Kidney (tissue), 14 donors: ENCODE measurements around the gene PPOX. TPM values are rescaled to one million over a fixed set of nuclear protein-coding genes. Genes with fewer than 3 reads are reported as not detected.

ENCODE experiments used
- DNase-seq, 5 donors: peaks; one replicate each; pipeline ENCODE4 v3.0.0-alpha.2; 2013 to 2020
- FAIRE-seq: peaks from 2 replicates; lab custom pipeline; 2012; peaks lifted over from hg19 to GRCh38; lab: Jason Lieb, UNC
- H3K27ac ChIP-seq, 2 donors: one replicate each; pipeline ENCODE4 v1.7.0; 2013; ENCODE audit warnings: low read depth in 2 of 2, low read length in 2 of 2, inconsistent platforms in 1 of 2
- H3K27me3 ChIP-seq: one replicate; pipeline ENCODE4 v1.7.1; 2013; ENCODE audit warnings: low read length, inconsistent platforms; ENCODE audit not compliant: control insufficient read depth, insufficient read depth
- H3K36me3 ChIP-seq, 3 donors: one replicate each; pipeline versions ENCODE4 v1.7.0 to v1.7.1; 2013; ENCODE audit warnings: low read length in 3 of 3, control low read depth in 1 of 3, inconsistent platforms in 1 of 3; ENCODE audit not compliant: insufficient read depth in 3 of 3, control insufficient read depth in 2 of 3
- H3K4me1 ChIP-seq, 3 donors: one replicate each; pipeline versions ENCODE4 v1.7.0 to v1.7.1; 2013; ENCODE audit warnings: low read length in 3 of 3, inconsistent platforms in 1 of 3, low read depth in 1 of 3; ENCODE audit not compliant: control insufficient read depth in 2 of 3, insufficient read depth in 2 of 3
- H3K4me3 ChIP-seq, 3 donors: one replicate each; pipeline versions ENCODE4 v1.7.0 to v1.8.1; 2013; ENCODE audit warnings: low read length in 3 of 3, control low read depth in 1 of 3, inconsistent platforms in 1 of 3
- H3K9ac ChIP-seq, 3 donors: one replicate each; pipeline versions ENCODE4 v1.7.0 to v1.7.1; 2013; ENCODE audit warnings: low read length in 3 of 3, control low read depth in 1 of 3, inconsistent platforms in 1 of 3
- H3K9me3 ChIP-seq, 3 donors: one replicate each; pipeline versions ENCODE4 v1.7.0 to v1.7.1; 2013; ENCODE audit warnings: low read length in 3 of 3, control low read depth in 1 of 3, inconsistent platforms in 1 of 3; ENCODE audit not compliant: control insufficient read depth in 2 of 3, insufficient read depth in 1 of 3
- CTCF ChIP-seq: IDR thresholded peaks from 3 replicates; pipeline ENCODE4 v1.5.1; 2012; ENCODE audit warnings: mild to moderate bottlenecking, moderate library complexity, borderline replicate concordance; ENCODE audit not compliant: insufficient read depth; ENCODE audit errors: extremely low read depth
- intact Hi-C: fragments of 100-400 bp; cut with DNase I; formaldehyde crosslinking; loops from one replicate; pipeline ENCODE4 v1.11.1; 2022
- polyA plus RNA-seq: library from polyadenylated mRNA; stranded (reverse); fragments of 350-450 nt; fragmentation: Illumina TruSeq; extraction: RNeasy Lipid Tissue Mini Kit (QIAGEN cat#74804); gene quantifications from one replicate; pipeline ENCODE4 v1.2.3, GENCODE V29; 2014; ENCODE audit warnings: low read depth, low replicate concordance; ENCODE audit not compliant: insufficient read depth
- total RNA-seq: library from RNA; stranded (reverse); fragmentation: NEBNext Ultra II Directional; extraction: Animal tissue kit (Norgen Biotek cat#: 25700); gene quantifications from one replicate; pipeline ENCODE4 v1.2.1, GENCODE V29; 2021
- donor health status: control.
- donor health status: control.
- donor health status: control.
- donor health status: control.
- donor health status: control.
- donor health status: DM: yes; HTN: yes; CAD: no.
- donor health status: Normal renal cell carcinoma (clear cell type).

The PPOX gene
- total and polyA plus RNA-seq, 2 donors from 2014 or later, result 23.6 to 29.4 TPM

- H3K4me3 ChIP-seq, result no peak overlapping the region
- H3K9ac ChIP-seq, result peak overlapping the region in 1 of 3 donors; percentile 16
- FAIRE-seq (no peak), DNase-seq (peak in 1 of 5 donors; percentile 22)
- intact Hi-C loops, result no loop called here
- H3K27ac ChIP-seq, result no peak overlapping the region
- H3K27me3 ChIP-seq, result no peaks in the 10 kb centered on the region
- no peak for TF ChIP-seq CTCF
- H3K36me3 ChIP-seq, result peaks cover 0 to 4% (median 0%) of the 10 kb centered on the region in 3 donors
- H3K4me1 ChIP-seq, result peaks cover 0 to 14% (median 14%) of the 10 kb centered on the region in 3 donors
- no peaks in the 10 kb centered on the region for H3K9me3 ChIP-seq
Measured at GRCh38 chr1:161195171-161195570, 28.9 kb downstream of the PPOX start.

GRCh38 chr1:161196111-161196510 is 29.9 kb downstream of the PPOX start:
- H3K9ac ChIP-seq, result peak overlapping the region in 1 of 3 donors; percentile 21
- H3K27ac ChIP-seq, result no peak overlapping the region
- DNase-seq, result no peak
- no peaks in the 10 kb centered on the region for H3K9me3 ChIP-seq
- H3K4me1 ChIP-seq, result peaks cover 0 to 23% (median 19%) of the 10 kb centered on the region in 3 donors
- no peak for TF ChIP-seq CTCF
- no peaks in the 10 kb centered on the region for H3K27me3 ChIP-seq
- FAIRE-seq, result no peak
- peaks cover 0 to 4% (median 0%) of the 10 kb centered on the region in 3 donors for H3K36me3 ChIP-seq
- peak overlapping the region in 1 of 3 donors; percentile 54 for H3K4me3 ChIP-seq
- intact Hi-C loops, result no loop called here

DNA sequence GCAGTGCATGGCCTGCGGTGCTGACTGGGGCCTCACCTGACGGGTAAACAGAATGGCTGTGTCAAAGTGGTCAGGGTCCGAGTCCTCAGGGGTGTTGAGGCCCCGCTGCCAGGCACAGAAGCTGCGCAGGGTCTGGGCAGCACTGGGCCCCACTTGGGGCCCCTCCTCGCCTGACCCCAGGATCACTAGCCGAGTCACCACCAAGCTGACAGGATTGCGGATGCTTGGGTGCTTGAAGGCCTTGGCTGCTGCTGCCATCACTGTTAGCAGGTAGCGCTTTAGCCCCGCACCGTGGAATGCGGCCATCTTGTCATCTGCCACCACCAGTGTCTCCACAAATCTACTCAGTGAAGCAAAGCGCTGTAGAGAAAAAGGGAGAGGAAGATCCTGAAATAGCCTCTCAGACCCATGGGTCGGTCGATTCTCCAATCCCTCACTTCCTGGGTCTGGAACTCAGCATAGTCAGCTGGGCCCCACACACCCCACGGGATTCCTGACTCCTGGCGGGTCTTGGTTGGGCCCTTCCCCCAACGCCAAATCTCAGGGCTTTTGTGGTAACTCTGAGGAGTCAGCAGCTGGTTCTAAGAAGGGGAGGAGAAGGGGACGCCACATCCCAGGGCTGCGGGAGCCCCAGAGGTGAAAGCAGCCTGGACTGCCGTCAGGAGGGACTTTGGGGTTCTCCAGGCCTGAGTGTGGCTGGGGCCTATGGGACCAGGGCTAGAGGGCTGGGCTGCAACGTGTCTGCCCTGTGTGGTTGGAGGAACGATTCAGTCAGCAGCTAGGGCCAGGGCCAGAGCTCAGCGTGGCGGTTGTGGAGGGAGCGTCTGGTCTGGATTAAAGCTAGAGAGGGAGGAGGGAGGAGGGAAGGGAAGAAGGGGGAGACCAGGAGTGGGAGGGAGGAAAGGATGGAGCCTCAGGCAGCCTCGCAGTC is 30.6 kb downstream of the PPOX start:
- Histone ChIP-seq H3K4me1 (peaks cover 0 to 27% (median 25%) of the 10 kb centered on the region in 3 donors), H3K27me3 (no peaks in the 10 kb centered on the region), H3K9me3 (no peaks in the 10 kb centered on the region), H3K27ac (peak overlapping the region; percentile 71 to 85), H3K36me3 (peaks cover 0 to 4% (median 0%) of the 10 kb centered on the region in 3 donors), H3K4me3 (peak overlapping the region in 2 of 3 donors; percentile 14 to 54), H3K9ac (peak overlapping the region in 1 of 3 donors; percentile 21)
- DNase-seq, result peak; percentile 35 to 83 (median 71)
- intact Hi-C loops, result no loop called here
- FAIRE-seq, result no peak
- no peak for TF ChIP-seq CTCF
